HL-60/S4 treated with retinoic acid at 250 ng/mL for 4 days and 3 days (cell line): ENCODE data around the gene ADCY10.

Experiments used
- in situ Hi-C: fragments of 300-500 bp; cut with MboI; formaldehyde crosslinking; loops from 2 replicates; pipeline ENCODE4 v1.7.0; 2022; ENCODE audit warnings: low sequenced_read_pairs

The ADCY10 gene

GRCh38 chr1:167928457-167928852, 14.5 kb upstream of the ADCY10 start:
- in situ Hi-C loops = no loop called here

GRCh38 chr1:167927046-167927754, 13.3 kb upstream of the ADCY10 start:
- in situ Hi-C loops = no loop called here

GRCh38 chr1:167926486-167926997, 12.6 kb upstream of the ADCY10 start:
- in situ Hi-C loops = no loop called here

- in situ Hi-C loops = no loop called here
Observed at GRCh38 chr1:167924543-167925231, 10.8 kb upstream of the ADCY10 start.

- in situ Hi-C loops = no loop called here
Observed at GRCh38 chr1:167924102-167924501, 10.2 kb upstream of the ADCY10 start.

GRCh38 chr1:167923324-167924056, 9.6 kb upstream of the ADCY10 start:
- in situ Hi-C loops = no loop called here

GRCh38 chr1:167922611-167923074, 8.7 kb upstream of the ADCY10 start:
- in situ Hi-C loops = no loop called here

GRCh38 chr1:167922023-167922422, 8.1 kb upstream of the ADCY10 start:
- in situ Hi-C loops = no loop called here

- in situ Hi-C loops = no loop called here
Observed at GRCh38 chr1:167916766-167917511, 3.0 kb upstream of the ADCY10 start.

- in situ Hi-C loops = no loop called here
Observed at GRCh38 chr1:167915569-167915968, 1.6 kb upstream of the ADCY10 start.

GRCh38 chr1:167912294-167912693, 1.6 kb downstream of the ADCY10 start:
- in situ Hi-C loops = no loop called here

GRCh38 chr1:167911413-167911812, 2.5 kb downstream of the ADCY10 start:
- in situ Hi-C loops = no loop called here

GRCh38 chr1:167910530-167910929, 3.4 kb downstream of the ADCY10 start:
- in situ Hi-C loops = no loop called here

GRCh38 chr1:167909691-167910180, 4.2 kb downstream of the ADCY10 start:
- in situ Hi-C loops = no loop called here

GRCh38 chr1:167905671-167906070, 8.3 kb downstream of the ADCY10 start:
- in situ Hi-C loops = no loop called here

GRCh38 chr1:167905182-167905581, 8.8 kb downstream of the ADCY10 start:
- in situ Hi-C loops = no loop called here

- in situ Hi-C loops = no loop called here
Observed at GRCh38 chr1:167904652-167905130, 9.2 kb downstream of the ADCY10 start.

GRCh38 chr1:167900907-167901306, 13.0 kb downstream of the ADCY10 start:
- in situ Hi-C loops = no loop called here

GRCh38 chr1:167899253-167899681, 14.7 kb downstream of the ADCY10 start:
- in situ Hi-C loops = no loop called here

- in situ Hi-C loops = no loop called here
Observed at GRCh38 chr1:167898578-167899222, 15.2 kb downstream of the ADCY10 start.
